Stimulated activated CD8-positive, alpha-beta memory T cell treated with anti-CD3 and anti-CD28 coated beads, Interleukin-15, amount 100 ng/mL, for 1 hour (primary cell): ENCODE measurements around the gene SLC12A5.
A peak's percentile ranks its signal among the peaks of the same experiment; 100 is the strongest.

Source experiments
- DNase-seq: peaks from one replicate; pipeline ENCODE4 v3.0.0-alpha.2; 2020; ENCODE audit warnings: low read depth

SLC12A5 gene

DNA sequence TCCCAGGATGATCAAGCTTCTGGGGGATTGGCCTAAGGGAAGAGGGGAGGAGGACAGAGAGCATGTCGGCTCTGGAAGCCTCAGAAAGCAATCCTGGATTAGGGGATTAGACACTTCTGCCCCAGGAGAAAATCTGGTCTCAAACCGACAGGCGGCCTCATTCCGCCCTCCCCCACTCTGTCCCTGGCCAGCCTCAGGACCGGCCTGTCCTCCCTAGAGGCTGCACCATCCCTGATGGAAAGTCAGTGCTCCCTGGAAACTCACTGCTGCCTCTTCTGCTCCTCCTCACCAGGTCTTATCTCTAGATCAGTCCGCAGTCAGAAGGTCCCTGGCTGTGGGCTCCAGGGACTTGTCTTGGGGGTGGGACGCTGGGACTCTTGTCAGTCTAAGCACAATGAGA is 905 bp upstream of the SLC12A5 start:
- no peak for DNase-seq

DNA sequence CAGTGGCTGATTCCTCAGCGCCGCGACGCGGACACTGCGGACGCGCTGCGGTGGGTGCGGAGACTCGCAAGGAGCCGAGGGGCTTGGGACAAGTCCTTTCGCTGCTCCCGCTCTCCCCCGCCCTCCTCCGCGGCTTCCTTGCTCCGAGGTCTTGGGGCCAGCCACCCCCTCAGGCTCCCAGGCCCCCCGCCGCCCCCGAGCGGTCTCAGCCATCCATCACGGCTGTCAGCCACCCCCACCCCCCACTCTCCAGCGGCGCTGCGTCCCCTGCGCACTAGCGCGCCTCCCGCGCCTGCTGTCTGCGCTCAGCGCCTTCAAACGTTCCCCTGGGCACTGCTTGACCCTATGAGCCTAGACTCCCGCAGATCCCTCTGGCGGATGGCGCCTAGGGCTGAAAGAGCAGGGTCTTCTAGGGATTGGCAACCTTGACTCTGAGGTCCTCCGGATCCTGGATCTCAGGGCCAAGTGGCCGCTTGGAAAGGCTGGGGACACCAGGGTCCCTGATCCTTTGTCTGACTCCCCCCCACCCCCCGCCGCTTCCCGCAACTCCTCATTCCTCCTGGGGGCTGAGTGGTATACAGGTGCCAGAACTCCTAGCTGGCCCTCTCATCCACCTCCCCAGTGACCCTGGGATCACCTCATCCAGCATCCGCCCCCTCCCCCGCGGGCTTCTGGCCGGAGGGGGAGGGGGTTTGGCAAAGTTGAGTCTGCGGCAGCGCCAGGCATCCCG is 1.4 kb downstream of the SLC12A5 start:
- DNase-seq, result no peak

DNA sequence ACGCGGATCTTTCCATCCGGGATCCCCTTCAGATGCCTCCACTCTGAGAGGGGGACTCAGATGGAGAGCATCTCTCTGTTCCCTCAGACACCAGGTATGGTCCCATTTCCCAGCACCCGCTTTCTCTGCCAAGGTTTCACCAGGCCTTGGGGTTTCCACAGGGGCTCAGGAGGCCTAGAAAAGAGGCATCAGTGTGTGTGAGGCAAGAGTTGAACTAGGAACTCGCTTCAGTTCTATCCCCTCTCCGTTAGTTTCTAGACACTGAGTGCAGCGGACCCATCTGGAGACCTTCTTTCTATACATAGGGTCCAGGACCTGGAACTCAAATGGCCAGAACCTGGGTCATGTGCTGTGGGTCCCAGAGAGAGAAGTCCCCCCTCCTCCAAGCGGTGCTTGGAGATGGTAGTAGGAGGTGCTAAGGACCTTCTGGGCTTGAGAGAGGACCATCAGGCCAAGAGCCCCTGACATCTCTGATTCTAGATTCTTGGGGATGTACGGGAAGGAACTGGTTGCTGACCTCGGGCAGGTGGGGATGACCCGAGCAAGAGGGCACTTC is 2.1 kb downstream of the SLC12A5 start:
- DNase-seq, result no peak

DNA sequence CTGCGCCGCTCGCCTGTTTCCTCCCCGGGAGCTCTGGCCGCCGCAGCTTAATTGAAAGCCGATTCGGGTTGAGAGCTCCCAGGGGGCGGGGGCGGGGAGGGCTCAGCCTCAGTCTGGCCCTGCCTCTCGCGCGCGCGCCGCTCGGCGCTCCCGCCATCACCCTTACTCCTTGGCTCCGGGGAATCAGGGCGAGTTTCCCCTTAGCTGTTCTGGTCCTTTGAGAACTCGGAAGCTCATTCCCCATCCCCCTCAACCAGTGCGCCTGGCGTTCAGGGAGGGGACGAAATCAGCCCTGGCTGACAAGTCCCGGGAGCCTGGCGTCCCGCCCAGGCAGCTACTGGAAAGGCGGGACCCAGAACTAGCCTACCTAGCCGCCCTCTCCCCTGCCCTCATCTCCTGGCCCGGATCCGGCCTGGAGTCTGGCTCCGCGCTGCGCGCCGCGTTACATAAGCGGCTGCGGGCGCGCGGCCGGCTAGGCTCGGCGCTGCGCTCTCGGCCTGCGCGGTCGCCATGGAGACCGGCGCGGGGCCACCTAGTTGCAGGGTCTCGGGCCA is 2.8 kb downstream of the SLC12A5 start:
- no peak for DNase-seq

DNA sequence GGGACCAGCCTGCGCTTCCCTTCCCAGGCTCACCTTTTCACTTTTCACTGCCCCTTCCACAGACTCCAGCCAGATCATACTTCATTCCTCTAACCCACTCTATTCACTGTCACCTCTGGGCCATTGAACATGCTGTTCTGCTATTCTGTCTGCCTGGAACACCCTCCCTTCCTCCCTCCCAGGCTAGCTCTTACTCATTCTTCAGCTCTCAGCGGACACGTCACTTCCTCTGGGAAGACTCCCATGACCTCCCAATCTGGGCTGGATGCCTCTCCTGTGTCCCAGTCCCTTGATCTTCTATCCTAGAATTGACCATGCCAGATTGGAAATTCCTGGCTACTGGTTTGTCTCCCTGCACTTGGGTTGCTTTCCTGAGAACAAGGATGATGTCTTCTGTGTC is 5.0 kb downstream of the SLC12A5 start:
- no peak for DNase-seq

DNA sequence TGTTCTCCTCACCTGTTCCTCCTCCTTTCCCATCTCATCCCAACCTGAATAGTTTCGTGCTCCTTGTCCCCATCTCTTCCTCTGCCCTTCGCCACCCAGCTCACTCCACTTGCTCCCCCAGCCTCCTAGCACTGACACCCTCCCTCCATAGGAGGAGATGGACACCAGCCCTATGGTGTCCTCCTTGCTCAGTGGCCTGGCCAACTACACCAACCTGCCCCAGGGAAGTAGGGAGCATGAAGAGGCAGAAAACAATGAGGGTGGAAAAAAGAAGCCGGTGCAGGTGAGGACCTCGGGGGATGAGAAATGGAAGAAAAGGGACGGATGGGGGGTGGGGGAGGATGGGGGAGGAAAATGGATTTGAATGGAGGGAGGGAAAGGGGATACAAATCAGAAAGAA is 6.2 kb downstream of the SLC12A5 start:
- no peak for DNase-seq

DNA sequence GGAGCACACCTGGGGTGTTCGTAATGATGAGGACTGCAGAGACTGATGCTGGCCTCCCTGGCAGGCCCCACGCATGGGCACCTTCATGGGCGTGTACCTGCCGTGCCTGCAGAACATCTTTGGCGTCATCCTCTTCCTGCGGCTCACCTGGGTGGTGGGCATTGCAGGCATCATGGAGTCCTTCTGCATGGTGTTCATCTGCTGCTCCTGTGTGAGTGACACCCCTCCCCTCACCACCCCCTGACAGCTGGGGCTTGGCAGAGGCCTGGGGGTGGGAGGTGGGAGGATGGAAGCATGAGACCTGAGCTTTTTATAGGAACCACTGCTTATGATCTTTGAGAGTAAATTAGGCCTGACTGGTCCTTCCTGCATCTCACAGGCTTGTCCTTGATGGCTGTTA is 6.7 kb downstream of the SLC12A5 start:
- no peak for DNase-seq

DNA sequence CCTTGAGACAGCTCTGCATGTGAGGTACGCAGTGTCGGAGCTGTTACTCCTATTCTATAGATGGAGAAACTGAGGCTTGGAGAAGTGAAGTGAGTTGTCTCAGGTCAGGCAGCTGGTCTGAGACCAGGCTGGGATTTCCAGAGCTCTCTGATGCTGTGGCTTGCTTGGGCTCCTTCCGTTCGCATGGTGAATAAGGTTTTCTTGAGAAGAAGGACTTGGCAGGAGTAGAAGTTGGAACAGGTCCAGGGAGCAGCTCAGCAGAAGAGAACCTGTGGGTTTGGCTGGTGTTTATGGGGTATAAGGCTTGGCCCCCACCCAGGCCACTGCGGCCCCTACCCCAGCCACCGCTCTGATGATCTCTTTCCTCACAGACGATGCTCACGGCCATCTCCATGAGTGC is 7.4 kb downstream of the SLC12A5 start:
- no peak for DNase-seq

DNA sequence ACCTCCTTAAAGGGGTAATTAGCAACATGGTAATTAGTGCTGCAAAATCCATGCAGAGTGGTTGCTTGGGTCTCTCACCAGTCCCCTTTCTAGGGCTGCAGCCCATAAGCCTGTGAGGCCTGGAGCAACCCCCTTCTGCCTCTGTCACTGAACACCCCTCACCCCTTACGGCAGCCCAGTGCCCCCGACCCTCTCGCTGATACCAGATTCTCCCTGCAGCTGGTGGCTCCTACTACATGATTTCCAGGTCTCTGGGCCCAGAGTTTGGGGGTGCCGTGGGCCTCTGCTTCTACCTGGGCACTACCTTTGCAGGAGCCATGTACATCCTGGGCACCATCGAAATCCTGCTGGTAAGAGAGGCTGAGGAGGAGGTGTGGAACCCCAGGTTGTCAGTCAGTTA is 8.0 kb downstream of the SLC12A5 start:
- DNase-seq, result no peak

DNA sequence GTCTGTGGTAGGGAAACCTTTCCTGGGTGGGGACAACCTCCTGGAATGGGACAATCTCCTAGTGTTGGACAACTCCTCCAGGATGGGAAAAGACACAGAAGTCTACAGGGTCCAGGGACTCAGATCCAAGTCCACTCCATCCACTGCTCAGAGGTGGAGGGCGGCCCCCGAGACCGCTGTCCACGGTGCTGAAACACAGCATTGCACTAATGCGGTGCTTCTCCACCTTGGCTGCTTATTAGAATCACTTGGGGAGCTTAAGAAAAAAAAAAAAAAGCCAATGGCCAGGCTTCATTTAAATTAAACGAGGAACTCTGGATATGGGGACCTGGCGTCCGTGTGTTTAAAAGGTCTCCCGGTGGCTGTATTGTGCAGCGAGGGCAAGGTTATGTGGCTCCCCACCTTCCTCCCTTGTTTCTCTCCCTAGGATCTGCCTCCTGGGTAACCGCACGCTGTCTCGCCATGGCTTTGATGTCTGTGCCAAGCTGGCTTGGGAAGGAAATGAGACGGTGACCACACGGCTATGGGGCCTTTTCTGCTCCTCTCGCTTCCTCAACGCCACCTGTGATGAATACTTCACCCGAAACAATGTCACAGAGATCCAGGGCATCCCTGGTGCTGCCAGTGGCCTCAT is 12.0 kb downstream of the SLC12A5 start:
- DNase-seq, result peak; percentile 30

DNA sequence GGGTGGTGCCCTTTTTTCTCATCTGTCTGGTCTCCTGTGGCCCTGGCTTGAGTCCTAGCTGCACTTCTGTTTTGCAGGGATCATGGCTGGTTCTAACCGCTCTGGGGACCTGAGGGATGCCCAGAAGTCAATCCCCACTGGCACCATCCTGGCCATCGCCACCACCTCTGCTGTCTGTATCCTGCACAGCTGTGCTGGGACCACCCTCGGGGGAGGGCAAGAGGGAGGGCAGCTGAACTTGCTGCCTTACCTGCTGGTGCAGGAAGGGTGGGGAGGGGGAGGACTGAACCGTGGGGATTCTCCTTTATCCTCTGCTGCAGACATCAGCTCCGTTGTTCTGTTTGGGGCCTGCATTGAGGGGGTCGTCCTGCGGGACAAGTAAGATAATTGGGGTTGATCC is 14.5 kb downstream of the SLC12A5 start:
- no peak for DNase-seq

DNA sequence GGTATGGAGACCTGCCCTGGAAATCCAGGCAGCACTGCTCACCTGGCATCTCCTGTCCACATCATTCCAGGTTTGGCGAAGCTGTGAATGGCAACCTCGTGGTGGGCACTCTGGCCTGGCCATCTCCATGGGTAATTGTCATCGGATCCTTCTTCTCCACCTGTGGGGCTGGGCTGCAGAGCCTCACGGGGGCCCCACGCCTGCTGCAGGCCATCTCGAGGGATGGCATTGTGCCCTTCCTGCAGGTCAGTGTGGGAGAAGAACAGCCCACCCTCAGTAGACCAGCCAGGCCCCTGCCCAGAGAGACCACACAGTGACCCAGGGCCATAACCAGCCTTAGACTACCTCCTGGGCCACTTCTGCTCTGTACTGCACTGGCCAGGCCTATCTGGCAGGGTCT is 15.9 kb downstream of the SLC12A5 start:
- no peak for DNase-seq

DNA sequence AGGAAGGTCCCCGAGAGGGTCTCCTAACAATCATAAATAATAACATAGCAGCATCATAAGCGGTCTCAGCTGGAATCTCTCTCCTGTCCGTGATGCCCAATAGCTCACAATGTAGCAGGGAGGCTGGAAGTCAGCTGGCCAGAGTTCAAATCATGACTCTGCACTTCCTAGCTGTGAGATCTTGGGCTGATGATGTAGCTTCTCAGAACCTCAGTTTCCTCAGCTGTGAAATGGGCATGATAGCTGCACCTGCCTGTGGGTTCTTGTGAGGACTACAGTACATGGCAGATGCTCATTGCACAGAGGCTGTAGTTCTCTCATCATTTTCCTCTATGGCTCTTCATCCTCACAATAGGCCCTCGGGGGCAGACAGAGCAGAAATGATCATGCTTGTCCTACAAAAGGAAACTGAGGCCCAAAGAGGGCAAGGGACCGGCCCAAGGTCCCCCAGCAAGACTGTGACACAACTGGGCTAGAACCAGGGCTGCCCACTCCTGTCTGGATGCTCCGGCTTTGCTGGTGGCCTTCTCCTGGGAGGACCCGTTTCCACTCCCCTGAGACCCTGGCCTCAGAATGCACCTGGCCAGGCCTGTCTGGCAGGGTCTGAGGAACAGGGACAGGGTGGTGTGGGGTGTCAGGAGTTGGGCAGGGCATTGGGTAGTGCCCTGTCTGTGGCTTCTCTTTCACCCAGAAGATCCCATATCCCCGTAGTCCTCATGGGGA is 17.7 kb downstream of the SLC12A5 start:
- DNase-seq, result no peak

DNA sequence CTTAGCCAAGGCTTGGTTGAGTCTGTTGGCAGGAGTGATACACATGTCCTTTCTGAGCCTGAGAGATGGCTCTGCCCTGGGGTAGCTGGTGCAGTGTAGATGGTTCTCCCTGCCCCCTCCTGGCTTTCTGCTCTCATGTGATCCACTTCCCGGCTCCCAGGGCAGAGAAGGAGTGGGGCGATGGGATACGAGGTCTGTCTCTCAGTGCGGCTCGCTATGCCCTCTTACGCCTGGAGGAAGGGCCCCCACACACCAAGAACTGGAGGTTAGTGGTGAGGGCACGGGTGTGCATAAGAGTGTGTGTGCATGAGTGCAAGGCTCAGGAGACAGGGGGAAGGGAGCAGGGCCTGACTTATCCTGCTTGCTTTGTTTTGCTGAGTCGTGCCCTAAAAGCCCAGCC is 18.8 kb downstream of the SLC12A5 start:
- DNase-seq, result no peak

DNA sequence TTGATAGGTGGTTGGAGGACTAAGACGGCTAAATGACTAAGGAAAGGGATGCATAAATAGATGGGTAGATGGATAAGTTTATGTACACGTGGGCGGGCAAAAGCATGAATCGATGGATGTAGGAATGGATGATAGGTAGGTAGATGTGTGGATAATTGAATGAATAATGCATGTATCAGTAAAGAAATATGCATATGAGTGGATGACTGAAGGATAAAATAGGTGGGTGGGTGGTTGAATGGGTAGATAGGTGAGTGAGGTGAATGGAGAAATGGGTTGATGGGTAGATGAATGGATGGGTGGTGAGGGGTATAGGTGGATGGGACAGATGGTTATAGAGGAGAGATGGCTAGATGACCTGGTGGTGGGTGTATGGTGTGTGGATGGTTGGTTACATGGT is 20.2 kb downstream of the SLC12A5 start:
- no peak for DNase-seq

DNA sequence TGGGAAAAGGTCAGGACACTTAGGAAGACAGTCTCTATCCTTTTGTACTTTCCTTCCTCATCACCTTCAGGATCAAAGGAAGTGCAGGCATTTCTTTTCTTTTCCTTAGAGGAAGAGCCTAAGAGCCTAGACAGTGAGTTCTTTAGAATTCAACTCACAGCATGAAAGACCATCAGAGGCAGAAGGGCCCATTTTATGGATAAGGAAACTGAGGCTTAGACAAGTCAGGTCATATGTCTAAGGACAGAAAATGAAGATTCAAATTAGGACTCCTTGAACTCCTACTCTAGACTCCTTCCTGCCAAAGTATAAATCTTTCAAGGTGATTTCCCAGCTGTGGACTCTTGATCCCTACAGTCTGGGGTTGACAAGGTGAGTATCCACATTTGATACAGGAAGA is 20.8 kb downstream of the SLC12A5 start:
- no peak for DNase-seq

DNA sequence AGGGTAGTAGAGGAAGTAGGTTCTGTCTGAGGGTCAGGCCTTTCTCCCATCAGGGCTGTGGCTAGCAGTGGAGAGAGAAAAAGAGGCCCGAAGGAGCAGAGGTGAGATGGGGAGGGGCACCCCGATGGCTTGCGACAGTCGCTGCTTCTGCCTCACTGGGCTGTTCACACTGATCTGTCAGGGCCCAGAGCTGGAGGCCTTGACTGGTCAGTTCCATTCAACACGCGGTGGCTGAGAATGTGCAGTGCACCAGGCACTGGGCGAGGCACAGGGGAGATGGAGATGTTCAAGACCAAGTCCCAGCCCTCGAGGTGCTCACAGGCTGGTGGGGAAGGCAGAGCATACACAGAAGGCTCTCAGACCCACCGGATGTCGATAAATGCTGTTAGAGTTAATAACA is 21.4 kb downstream of the SLC12A5 start:
- DNase-seq, result no peak

DNA sequence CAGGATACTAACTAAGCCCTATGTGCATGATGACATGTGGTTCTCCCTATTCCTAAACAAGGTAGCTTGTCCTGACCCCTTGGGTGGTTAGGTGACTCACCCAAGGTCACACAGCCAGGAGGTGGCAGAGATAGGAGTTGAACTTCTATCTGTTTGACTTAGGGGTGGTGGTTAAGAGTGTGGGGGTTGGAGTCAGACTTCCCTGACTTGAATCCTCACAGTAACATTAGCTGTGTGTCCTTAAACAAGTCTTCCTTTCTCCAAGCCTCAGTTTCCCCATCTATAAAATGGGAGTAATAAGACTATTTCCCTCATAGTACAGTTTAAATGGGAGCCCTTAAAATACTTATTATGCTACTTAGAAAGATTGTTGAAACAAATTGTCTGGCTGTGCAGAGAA is 21.9 kb downstream of the SLC12A5 start:
- no peak for DNase-seq

DNA sequence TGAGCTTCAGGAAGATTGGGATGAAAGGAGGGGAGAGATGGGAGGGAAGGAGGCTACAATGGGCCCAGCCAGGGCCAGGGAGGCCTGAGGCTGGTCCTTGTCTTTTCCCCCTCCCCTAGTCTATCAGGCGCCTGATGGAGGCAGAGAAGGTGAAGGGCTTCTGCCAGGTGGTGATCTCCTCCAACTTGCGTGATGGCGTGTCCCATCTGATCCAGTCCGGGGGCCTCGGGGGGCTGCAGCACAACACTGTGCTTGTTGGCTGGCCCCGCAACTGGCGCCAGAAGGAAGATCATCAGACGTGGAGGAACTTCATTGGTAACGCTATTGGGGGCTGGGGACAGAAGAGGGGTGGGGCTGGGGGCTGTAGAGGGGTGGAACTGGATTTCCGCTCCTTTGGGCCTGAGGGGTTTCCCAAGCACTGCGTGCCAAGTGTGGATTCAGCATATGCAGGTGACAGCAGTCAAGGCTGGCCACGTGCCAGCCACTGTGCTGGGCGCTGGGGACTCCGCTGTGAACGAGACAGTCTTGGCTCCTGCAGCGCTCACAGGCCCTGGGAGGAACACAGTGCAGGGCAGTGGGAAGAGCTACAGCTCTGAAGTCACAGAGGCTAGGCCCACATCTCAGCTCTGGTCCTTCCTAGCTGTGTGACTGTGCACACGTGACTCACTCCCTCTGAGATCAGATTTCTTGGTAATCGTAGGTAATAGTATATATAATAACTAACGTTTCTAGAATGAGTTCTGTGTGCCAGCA is 22.7 kb downstream of the SLC12A5 start:
- no peak for DNase-seq

DNA sequence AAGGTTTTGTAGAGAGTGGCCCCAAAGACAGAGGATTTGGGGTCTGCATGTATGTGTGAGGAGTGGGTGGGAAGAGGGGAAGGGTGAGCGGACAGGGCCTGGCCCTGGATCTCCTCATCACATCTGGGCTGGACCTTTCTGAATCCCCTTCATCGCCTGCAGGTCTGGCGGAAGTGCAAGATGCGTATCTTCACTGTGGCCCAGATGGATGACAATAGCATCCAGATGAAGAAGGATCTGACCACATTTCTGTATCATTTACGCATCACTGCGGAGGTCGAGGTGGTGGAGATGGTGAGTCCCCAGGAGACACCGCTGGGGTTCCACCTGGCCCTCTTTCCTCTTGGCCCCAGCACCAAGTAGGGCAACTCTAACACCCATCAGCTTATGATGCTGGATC is 24.4 kb downstream of the SLC12A5 start:
- DNase-seq, result no peak

DNA sequence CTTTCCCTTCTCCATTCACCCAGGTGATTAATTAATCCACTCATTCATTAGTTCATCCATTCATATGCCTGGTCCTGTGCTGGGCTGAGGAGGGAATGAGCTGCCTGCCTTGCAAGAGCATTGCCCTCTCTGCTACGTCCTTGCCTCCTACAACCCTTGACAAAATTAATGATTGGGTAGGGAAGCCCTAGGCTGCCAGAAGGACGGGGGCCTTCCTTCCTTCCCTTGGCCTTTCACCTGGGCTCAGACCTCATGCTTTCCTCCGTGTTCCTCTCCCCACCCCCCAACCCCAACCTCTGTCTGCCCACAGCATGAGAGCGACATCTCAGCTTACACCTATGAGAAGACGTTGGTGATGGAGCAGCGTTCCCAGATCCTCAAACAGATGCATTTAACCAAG is 25.6 kb downstream of the SLC12A5 start:
- no peak for DNase-seq

DNA sequence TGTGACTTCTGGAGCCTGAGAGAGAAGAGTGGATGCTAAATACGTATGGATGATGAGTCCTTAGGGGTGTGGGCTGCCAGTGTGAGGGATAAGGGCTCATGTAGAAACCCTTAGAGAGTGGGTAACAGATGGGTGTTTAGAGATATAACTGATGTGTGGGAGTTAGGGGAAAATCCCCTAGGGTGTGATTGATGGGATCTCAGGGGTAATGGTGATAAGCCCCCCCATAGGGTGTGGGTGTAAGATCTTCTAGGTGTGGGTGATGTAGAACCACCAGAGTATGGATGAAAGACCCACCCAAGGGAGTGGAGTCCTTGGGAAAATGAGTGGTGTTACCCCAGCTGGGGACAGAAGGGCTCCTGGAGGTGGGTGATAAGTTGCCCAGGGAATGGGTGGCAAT is 26.3 kb downstream of the SLC12A5 start:
- DNase-seq, result no peak
